Breast epithelium (tissue), 4 donors: Measurements from ENCODE around the gene TENM4. TPM values are rescaled to one million over a fixed set of nuclear protein-coding genes. Genes with fewer than 3 reads are reported as not detected.

ENCODE experiments used
- DNase-seq, 2 donors: peaks; one replicate each; pipeline ENCODE4 v3.0.0-alpha.2; 2019; ENCODE audit warnings: low spot score in 2 of 2
- H3K27ac ChIP-seq, 2 donors: fragments of 200-600 bp; sonication (generic) in 1 of 2; one replicate each; pipeline ENCODE4 v1.5.1; 2016 to 2019; ENCODE audit warnings: mild to moderate bottlenecking in 1 of 2
- H3K27me3 ChIP-seq, 2 donors: fragments of 200-600 bp; sonication (generic) in 1 of 2; one replicate each; pipeline versions ENCODE4 v1.5.1 to v1.6.0; 2017 to 2019; ENCODE audit warnings: control low read depth in 1 of 2, mild to moderate bottlenecking in 1 of 2
- H3K36me3 ChIP-seq: fragments of 200-600 bp; one replicate; pipeline ENCODE4 v1.5.1; 2019
- H3K4me1 ChIP-seq, 2 donors: fragments of 200-600 bp; sonication (generic); one replicate each; pipeline ENCODE4 v1.5.1; 2016 to 2019; ENCODE audit warnings: control low read depth in 1 of 2
- H3K4me3 ChIP-seq, 3 donors: fragments of 200-600 bp; sonication (generic); 1 replicate in 2 of 3; 2 replicates in 1 of 3; pipeline ENCODE4 v1.5.1; 2016 to 2019; ENCODE audit warnings: mild to moderate bottlenecking in 3 of 3, moderate library complexity in 2 of 3
- H3K9me3 ChIP-seq, 2 donors: fragments of 200-600 bp; sonication (generic) in 1 of 2; one replicate each; pipeline ENCODE4 v1.5.1; 2016 to 2019; ENCODE audit warnings: control low read depth in 1 of 2
- CTCF ChIP-seq, 3 donors: fragments of 450-650 bp; IDR thresholded peaks; one replicate each; pipeline ENCODE4 v1.5.1; 2016 to 2017; ENCODE audit warnings: antibody characterized with exemption in 3 of 3, mild to moderate bottlenecking in 3 of 3, moderate library complexity in 3 of 3
- POLR2A ChIP-seq: fragments of 450-650 bp; IDR thresholded peaks from one replicate; pipeline ENCODE4 v1.6.1; 2016; ENCODE audit warnings: antibody characterized with exemption, mild to moderate bottlenecking, moderate library complexity
- POLR2AphosphoS5 ChIP-seq, 3 donors: sonication (generic); formaldehyde crosslinking; IDR thresholded peaks; one replicate each; pipeline ENCODE4 v1.6.1; 2017; ENCODE audit warnings: antibody characterized with exemption in 3 of 3
- intact Hi-C: fragments of 100-400 bp; cut with DNase I; formaldehyde crosslinking; loops from one replicate; pipeline ENCODE4 v1.15.1; 2023; ENCODE audit warnings: low total_unique reads
- total RNA-seq, 3 donors: library from RNA; depleted of rRNA; stranded (reverse); fragments of >200 nt; gene quantifications; one replicate each; pipeline ENCODE4 v1.1.0, GENCODE V29; 2016

Gene TENM4
- total RNA-seq, 3 donors from 2014 or later = 0.29 to 7.9 (median 4.8) TPM

- no peaks in the 10 kb centered on the region for H3K36me3 ChIP-seq
- H3K9me3 ChIP-seq = no peaks in the 10 kb centered on the region
- TF ChIP-seq POLR2AphosphoS5 (IDR thresholded peaks at IDR 0.05) (no peak), POLR2A (no peak), CTCF (IDR thresholded peaks at IDR 0.05) (no peak)
- H3K4me3 ChIP-seq = no peak overlapping the region
- peak in 1 of 2 donors; percentile 7 for DNase-seq
- no peak overlapping the region for H3K27ac ChIP-seq
- H3K4me1 ChIP-seq = no peaks in the 10 kb centered on the region
- H3K27me3 ChIP-seq = no peaks in the 10 kb centered on the region
- intact Hi-C loops = loop anchor here (10.0 kb wide), 1 partner anchor 305 kb away; no protein-coding TSS in a partner anchor
Measured at GRCh38 chr11:78649361-78650215, 791.2 kb downstream of the TENM4 start.

GRCh38 chr11:78647986-78648875, 792.6 kb downstream of the TENM4 start:
- no peak for TF ChIP-seq POLR2AphosphoS5 (IDR thresholded peaks at IDR 0.05)
- TF ChIP-seq POLR2A = no peak
- no peak for TF ChIP-seq CTCF (IDR thresholded peaks at IDR 0.05)
- intact Hi-C loops = loop anchor here (10.0 kb wide), 1 partner anchor 307 kb away; no protein-coding TSS in a partner anchor
- no peak for DNase-seq

GRCh38 chr11:78647266-78647915, 793.4 kb downstream of the TENM4 start:
- intact Hi-C loops = loop anchor here (10.0 kb wide), 1 partner anchor 307 kb away; no protein-coding TSS in a partner anchor
- no peak for DNase-seq
- H3K27ac ChIP-seq = no peak overlapping the region
- H3K4me1 ChIP-seq = no peaks in the 10 kb centered on the region
- H3K9me3 ChIP-seq = no peaks in the 10 kb centered on the region
- H3K4me3 ChIP-seq = no peak overlapping the region
- TF ChIP-seq POLR2AphosphoS5 (IDR thresholded peaks at IDR 0.05) (no peak), CTCF (IDR thresholded peaks at IDR 0.05) (no peak), POLR2A (no peak)
- no peaks in the 10 kb centered on the region for H3K36me3 ChIP-seq
- H3K27me3 ChIP-seq = no peaks in the 10 kb centered on the region

More at GRCh38 chr11:78647986-78648875, 792.6 kb downstream of the TENM4 start:
- H3K4me1 ChIP-seq = no peaks in the 10 kb centered on the region
- no peaks in the 10 kb centered on the region for H3K36me3 ChIP-seq
- no peaks in the 10 kb centered on the region for H3K27me3 ChIP-seq
- H3K27ac ChIP-seq = no peak overlapping the region
- H3K4me3 ChIP-seq = no peak overlapping the region
- H3K9me3 ChIP-seq = no peaks in the 10 kb centered on the region

- Histone ChIP-seq H3K9me3 (no peaks in the 10 kb centered on the region), H3K4me3 (no peak overlapping the region), H3K27me3 (no peaks in the 10 kb centered on the region), H3K4me1 (no peaks in the 10 kb centered on the region), H3K36me3 (no peaks in the 10 kb centered on the region), H3K27ac (no peak overlapping the region)
- DNase-seq = peak in 1 of 2 donors; percentile 37
- TF ChIP-seq CTCF (IDR thresholded peaks at IDR 0.05) (peak; percentile 67 to 68 (median 67)), POLR2A (no peak)
- intact Hi-C loops = loop anchor here (10.0 kb wide), 1 partner anchor 308 kb away; no protein-coding TSS in a partner anchor
Measured at GRCh38 chr11:78646564-78647185, 794.2 kb downstream of the TENM4 start.
